ENCODE data around the gene ATP2A2. TPM values are rescaled to one million over a fixed set of nuclear protein-coding genes. Genes with fewer than 3 reads are reported as not detected.

The ATP2A2 gene
- total and polyA plus RNA-seq, 2 of the 8 experiments (the other 6 are each of a cell fraction or from before 2014, with no cell fraction given), result 86.1 to 271 TPM

DNA sequence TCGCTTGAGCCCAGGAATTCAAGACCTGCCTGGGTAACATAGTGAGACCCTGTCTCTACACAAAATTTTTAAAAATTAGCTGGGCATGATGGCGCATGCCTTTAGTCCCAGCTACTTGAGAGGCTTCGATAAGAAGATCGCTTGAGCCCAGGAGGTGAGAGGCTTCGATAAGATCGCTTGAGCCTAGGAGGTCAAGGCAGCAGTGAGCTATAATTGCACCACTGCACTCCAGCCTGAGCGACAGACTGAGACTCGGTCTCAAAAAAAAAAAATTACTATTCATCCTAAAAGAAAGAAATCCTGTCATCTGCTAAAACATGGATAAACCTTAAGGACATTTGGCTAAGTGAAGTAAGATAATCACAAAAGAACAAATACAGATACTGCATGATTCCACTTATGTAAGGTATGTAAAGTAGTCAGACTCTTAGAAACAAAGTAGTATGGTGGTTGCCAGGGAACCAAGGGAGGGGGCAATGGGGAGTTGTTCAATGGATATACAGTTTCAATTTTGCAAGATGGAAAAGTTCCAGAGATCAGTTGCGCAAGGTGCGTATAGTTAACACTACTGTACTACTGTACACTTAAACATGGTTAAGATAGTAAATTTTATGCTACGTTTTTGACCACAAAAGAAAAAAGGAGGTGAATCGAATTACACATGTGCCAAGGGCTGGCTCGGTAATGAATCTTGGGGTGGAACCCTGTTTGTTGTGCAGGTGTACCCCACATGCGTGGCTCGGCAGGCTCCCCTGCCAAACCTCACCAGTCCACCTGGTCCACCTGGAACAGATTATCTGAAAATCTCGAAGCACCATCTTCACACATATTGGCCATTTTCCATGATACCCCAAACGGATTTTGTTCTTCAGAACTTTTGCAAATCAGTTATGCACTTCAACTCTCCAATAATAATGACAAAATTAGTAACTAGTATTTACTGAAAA lies 18.3 kb upstream of the ATP2A2 start:
- WGBS, 2 experiments (ENCODE audit: extremely low coverage in 1 of 2, insufficient coverage in 1 of 2, insufficient read length in 1 of 2, insufficient replicate concordance in 2 of 2, low coverage in 1 of 2, low lambda C conversion rate in 2 of 2, missing lambda C conversion rate in 1 of 2), result 89% methylated on average over 17 of the region's 17 CpGs; no CpG with 5 or more reads in 1 of the 2 experiments
- Histone ChIP-seq H3K9ac (replicated peaks in 1 of 4; ENCODE audit: extremely low read depth in 1 of 4, low read depth in 3 of 4, low read length in 3 of 4) (no peak overlapping the region), H2BK20ac (ENCODE audit: low read length) (no peak overlapping the region), H3K4me2 (ENCODE audit: insufficient read depth in 1 of 2, low read depth in 2 of 2, low read length in 2 of 2) (no peak overlapping the region), H4K91ac (replicated peaks; ENCODE audit: insufficient read length, low read length) (no peak overlapping the region), H3K36me3 (ENCODE audit: control insufficient read depth in 2 of 4, insufficient read depth in 4 of 4, low read length in 3 of 4) (no peaks in the 10 kb centered on the region), H3K23me2 (ENCODE audit: low read depth, low read length) (no peaks in the 10 kb centered on the region), H3K9me3 (ENCODE audit: insufficient read depth in 2 of 2, low read depth in 1 of 2, low read length in 1 of 2) (no peaks in the 10 kb centered on the region), H3K23ac (ENCODE audit: insufficient read length) (no peak overlapping the region), H2BK5ac (ENCODE audit: low read depth, low read length) (no peak overlapping the region), H2BK120ac (replicated peaks; ENCODE audit: low read depth, low read length) (no peak overlapping the region), H3K79me2 (ENCODE audit: control insufficient read depth in 1 of 2, insufficient read depth in 2 of 2, low read length in 2 of 2) (no peaks in the 10 kb centered on the region), H2BK12ac (ENCODE audit: low read depth, low read length) (no peak overlapping the region), H4K5ac (ENCODE audit: insufficient read length, low read depth, low read length) (no peak overlapping the region), H3K4me1 (replicated peaks in 1 of 4; ENCODE audit: control insufficient read depth in 3 of 4, insufficient read depth in 4 of 4, low read length in 3 of 4) (peaks cover 0 to 7% (median 3%) of the 10 kb centered on the region in 4 experiments; a peak in 4 of 7 replicates), H2AK5ac (ENCODE audit: low read depth, low read length) (no peak overlapping the region), H3K79me1 (ENCODE audit: low read depth, low read length) (no peaks in the 10 kb centered on the region), H3K27ac (ENCODE audit: low read depth, low read length) (no peak overlapping the region), H3K56ac (replicated peaks; ENCODE audit: insufficient read length, low read depth, low read length) (no peak overlapping the region), H2BK15ac (ENCODE audit: low read length) (no peak overlapping the region), H3K27me3 (replicated peaks in 1 of 4; ENCODE audit: control insufficient read depth in 3 of 4, extremely low read depth in 1 of 4, insufficient read depth in 3 of 4, low read length in 3 of 4) (no peaks in the 10 kb centered on the region), H3K4me3 (ENCODE audit: extremely low read depth in 1 of 4, insufficient read depth in 2 of 4, low read depth in 3 of 4, low read length in 4 of 4) (no peak overlapping the region), H4K8ac (ENCODE audit: extremely low read depth, insufficient read depth, low read length) (no peak overlapping the region), H3K14ac (ENCODE audit: insufficient read length) (no peak overlapping the region), H3K4ac (replicated peaks; ENCODE audit: insufficient read length, low read depth, low read length) (no peak overlapping the region), H4K20me1 (replicated peaks in 1 of 2; ENCODE audit: control insufficient read depth in 1 of 2, insufficient read depth in 2 of 2, low read length in 2 of 2) (no peaks in the 10 kb centered on the region), H2AFZ (ENCODE audit: low read length) (no peak overlapping the region), H3K18ac (ENCODE audit: extremely low read depth, low read length) (no peak overlapping the region)
- CTCF ChIA-PET (ENCODE audit: partially characterized antibody), result interaction anchor here (1.3 kb wide), 1 partner anchor 13 kb away, joined by 3 read pairs; no protein-coding TSS in a partner anchor
- DNase-seq (ENCODE audit: low read depth in 1 of 2, low spot score in 2 of 2) (no peak), FAIRE-seq (no peak)
- POLR2A ChIA-PET (ENCODE audit: partially characterized antibody), result interaction anchor here (1.0 to 1.5 kb wide), 2 partner anchors 18 kb away, joined by 3 to 9 read pairs; partner anchors contain the start of gene ATP2A2
- TF ChIP-seq RAD21 (IDR thresholded peaks at IDR 0.05 in 1 of 2, conservative IDR thresholded peaks at IDR 0.05 in 1 of 2; ENCODE audit: low read depth in 2 of 2, low read length in 2 of 2) (no peak), CBX8 (IDR thresholded peaks at IDR 0.05; ENCODE audit: borderline replicate concordance, low read depth, low read length) (no peak), RXRA (IDR thresholded peaks at IDR 0.05; ENCODE audit: insufficient read depth, low read depth, low read length) (no peak), ATF2 (IDR thresholded peaks at IDR 0.05; ENCODE audit: low read length) (no peak)
